GM10248 (cell line): ENCODE measurements around the gene ARHGEF17.

Experiments used
- CTCF ChIA-PET: fragments of 300-600 bp; sonication (Branson Sonifier 250); formaldehyde crosslinking; extraction: SDS; loops from one replicate; lab custom pipeline; 2021; ENCODE audit warnings: antibody characterized with exemption; lab: Yijun Ruan, JAX
- POLR2A ChIA-PET: fragments of 350-650 bp; sonication (Branson Sonifier 250); formaldehyde crosslinking; extraction: SDS; loops from one replicate; lab custom pipeline; 2020; ENCODE audit warnings: antibody characterized with exemption; lab: Yijun Ruan, JAX
- DNase-seq: peaks from one replicate; pipeline ENCODE4 v3.0.0; 2012; ENCODE audit errors: extremely low spot score
- TF ChIP-seq, protein P1 (sequence below): IDR thresholded peaks from 2 replicates; pipeline ENCODE4 v1.5.1; 2012; ENCODE audit warnings: mild to moderate bottlenecking, low read depth; ENCODE audit errors: extremely low read depth, missing control alignments, control extremely low read depth

Gene ARHGEF17

DNA sequence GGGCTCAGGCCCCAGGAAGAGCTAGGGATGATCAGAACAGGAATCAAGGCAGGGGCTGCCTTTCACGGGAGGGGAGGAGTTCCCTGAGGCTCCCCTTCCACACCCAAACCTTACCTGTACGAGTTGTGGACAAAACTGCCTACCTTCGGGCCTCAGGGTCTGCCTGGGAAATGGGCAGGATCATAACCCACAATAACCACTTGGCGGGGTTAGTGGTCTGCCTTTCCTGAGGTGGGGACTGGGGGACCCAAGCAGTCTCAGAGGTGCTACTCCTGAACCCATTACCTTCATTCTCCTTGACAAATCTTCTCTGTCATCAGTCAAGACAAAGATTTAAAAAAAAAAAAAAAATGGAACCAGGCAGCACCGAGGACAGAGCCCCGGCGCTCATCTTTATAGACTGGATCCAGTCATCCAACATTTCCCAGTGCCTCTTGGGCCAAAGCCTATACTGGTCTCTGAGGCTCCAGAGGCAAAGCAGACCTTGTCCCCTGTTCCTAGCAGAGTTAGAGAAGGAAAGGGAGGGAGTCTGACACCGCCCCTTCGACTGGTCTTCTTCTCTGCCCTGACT is 21.8 kb upstream of the ARHGEF17 start:
- TF ChIP-seq, protein P1, sequence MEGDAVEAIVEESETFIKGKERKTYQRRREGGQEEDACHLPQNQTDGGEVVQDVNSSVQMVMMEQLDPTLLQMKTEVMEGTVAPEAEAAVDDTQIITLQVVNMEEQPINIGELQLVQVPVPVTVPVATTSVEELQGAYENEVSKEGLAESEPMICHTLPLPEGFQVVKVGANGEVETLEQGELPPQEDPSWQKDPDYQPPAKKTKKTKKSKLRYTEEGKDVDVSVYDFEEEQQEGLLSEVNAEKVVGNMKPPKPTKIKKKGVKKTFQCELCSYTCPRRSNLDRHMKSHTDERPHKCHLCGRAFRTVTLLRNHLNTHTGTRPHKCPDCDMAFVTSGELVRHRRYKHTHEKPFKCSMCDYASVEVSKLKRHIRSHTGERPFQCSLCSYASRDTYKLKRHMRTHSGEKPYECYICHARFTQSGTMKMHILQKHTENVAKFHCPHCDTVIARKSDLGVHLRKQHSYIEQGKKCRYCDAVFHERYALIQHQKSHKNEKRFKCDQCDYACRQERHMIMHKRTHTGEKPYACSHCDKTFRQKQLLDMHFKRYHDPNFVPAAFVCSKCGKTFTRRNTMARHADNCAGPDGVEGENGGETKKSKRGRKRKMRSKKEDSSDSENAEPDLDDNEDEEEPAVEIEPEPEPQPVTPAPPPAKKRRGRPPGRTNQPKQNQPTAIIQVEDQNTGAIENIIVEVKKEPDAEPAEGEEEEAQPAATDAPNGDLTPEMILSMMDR: no peak
- POLR2A ChIA-PET: no interaction called here
- CTCF ChIA-PET: interaction anchor here (0.9 to 9.6 kb wide), 6 partner anchors 9 to 48 kb away, joined by 3 to 82 read pairs (median 6); no protein-coding TSS in a partner anchor
- no peak for DNase-seq

DNA sequence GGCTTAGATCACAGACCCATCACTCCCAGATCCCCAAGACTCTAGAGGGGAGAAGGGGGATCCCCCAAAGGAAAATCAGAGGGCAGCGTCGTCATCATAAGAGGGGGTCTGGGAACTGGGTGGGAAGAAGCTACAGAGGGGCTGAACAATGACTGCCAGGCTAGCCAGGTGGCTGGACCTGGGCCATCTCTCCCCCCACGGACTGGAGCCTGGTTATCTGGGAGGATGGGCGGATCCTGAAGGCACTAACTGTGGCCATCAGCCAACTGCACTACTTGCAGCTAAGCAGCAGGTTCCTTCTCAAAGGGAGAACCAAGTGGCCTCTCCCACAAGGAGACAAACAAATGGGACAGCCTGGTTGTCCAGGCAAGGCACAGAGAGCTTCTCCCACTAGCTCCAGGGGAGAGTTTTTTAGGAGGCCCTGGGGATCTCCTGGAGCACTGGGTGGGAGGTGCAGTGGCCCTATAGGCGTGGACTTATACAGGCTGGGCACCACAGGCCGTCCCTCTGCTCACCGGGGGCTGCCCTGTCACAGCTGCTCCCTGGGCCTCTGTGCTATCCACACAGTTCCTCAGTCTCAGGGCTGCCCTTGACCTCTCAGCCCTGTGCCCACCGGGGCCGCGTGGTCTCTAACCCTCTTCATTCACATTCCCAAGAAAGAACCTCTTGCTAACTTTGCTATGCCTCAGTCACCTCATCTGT is 20.5 kb upstream of the ARHGEF17 start:
- TF ChIP-seq, protein P1: no peak
- ChIA-PET POLR2A (interaction anchor here (0.5 kb wide), 1 partner anchor 518 kb away, joined by 3 read pairs; no protein-coding TSS in a partner anchor), CTCF (interaction anchor here (1.2 to 29.7 kb wide), 12 partner anchors 10 to 456 kb away, joined by 4 to 605 read pairs (median 10); partner anchors contain the start of gene ARHGEF17)
- DNase-seq: no peak

DNA sequence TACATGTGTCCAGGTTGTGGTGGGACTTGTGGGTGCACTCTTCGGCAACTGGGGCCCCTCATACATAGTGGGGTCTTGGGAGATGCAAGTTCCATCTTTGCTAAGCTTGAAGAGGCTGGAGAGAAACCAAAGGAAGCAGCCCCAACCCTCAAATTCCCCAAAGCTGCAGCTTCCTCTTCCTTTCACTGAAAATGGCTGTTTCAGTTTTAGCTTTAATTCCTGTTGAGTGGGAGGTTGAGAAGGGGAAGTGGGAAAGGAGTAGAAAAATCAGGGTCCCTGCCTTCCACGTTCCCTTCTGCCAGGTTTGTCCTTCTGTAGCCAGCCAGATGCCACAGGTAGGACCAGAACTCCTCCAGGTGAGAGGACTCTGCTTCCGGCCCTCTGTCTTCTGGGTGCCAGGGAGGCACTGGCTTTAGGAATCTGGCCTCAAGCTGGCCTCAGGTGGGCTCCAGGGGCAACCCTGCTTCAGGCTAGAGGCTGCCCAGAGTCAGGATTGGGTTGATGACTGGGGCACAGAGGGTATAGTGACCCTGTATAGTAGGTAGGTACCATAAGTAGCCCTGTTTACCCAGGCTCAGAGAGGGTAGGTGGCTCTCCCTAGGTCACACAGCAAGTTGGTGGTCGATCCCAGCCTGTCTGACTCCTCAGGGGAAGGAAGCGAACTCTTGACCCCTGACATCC is 19.7 kb upstream of the ARHGEF17 start:
- TF ChIP-seq, protein P1: no peak
- no peak for DNase-seq
- POLR2A ChIA-PET: interaction anchor here (1.6 kb wide), 1 partner anchor 563 kb away, joined by 3 read pairs; no protein-coding TSS in a partner anchor
- CTCF ChIA-PET: interaction anchor here (0.6 to 29.7 kb wide), 28 partner anchors 8 to 842 kb away, joined by 3 to 605 read pairs (median 6); partner anchors contain the start of genes ARHGEF17 and P2RY6

- TF ChIP-seq, protein P1: peak; percentile 90
- DNase-seq: peak; percentile 89
- ChIA-PET POLR2A (interaction anchor here (0.6 to 1.6 kb wide), 2 partner anchors 496 to 564 kb away, joined by 3 to 4 read pairs; no protein-coding TSS in a partner anchor), CTCF (interaction anchor here (0.6 to 29.7 kb wide), 38 partner anchors 9 to 842 kb away, joined by 3 to 605 read pairs (median 5); partner anchors contain the start of genes ARHGEF17 and P2RY6)
These were observed 19.0 kb upstream of the ARHGEF17 start for GRCh38 chr11:73288873-73289707.

DNA sequence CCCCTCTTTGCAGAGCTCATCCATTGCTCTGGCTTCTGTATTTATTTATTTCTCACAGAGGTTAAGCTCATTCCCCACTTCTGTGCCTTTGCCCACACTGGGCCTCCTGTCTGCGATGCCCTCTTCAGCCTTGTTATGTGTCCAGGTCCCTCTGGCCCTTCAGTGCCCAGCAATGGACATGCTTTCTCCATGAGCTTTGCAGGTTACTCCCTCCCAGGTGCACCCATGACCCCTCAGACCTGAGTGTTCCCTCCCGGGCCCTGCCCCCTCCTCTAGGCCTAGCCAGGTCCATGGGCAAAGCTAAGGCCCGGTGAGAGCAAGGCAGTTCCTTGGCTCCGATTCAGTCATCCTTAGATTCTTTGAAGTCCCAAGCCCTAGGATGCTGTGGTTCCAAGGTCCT is 17.5 kb upstream of the ARHGEF17 start:
- CTCF ChIA-PET: interaction anchor here (1.0 to 29.7 kb wide), 13 partner anchors 10 to 460 kb away, joined by 3 to 605 read pairs (median 9); partner anchors contain the start of gene ARHGEF17
- DNase-seq: no peak
- POLR2A ChIA-PET: no interaction called here
- TF ChIP-seq, protein P1: no peak
